ENCODE results near the gene LAMB2.

DNA sequence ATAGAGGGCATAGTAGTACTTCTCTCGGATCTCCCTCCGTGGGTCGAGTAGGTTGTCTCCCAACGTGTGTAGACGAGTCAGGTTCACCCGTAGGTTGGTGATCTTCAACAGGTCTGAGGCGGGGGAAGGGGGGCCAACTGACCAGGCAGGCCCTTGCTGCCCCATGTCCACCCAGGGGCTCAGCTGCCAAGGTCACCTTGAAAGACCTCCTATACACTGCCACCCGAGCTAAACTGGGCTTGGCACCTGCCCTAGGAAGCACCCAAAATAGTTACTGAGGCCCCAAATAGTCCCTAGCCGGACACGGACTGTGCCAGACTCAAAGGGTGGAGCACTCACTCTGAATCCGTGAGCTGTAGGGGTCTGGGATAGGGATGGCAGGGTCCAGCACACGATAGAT is 1.8 kb downstream of the LAMB2 start:
- TF ChIP-seq, protein P1, sequence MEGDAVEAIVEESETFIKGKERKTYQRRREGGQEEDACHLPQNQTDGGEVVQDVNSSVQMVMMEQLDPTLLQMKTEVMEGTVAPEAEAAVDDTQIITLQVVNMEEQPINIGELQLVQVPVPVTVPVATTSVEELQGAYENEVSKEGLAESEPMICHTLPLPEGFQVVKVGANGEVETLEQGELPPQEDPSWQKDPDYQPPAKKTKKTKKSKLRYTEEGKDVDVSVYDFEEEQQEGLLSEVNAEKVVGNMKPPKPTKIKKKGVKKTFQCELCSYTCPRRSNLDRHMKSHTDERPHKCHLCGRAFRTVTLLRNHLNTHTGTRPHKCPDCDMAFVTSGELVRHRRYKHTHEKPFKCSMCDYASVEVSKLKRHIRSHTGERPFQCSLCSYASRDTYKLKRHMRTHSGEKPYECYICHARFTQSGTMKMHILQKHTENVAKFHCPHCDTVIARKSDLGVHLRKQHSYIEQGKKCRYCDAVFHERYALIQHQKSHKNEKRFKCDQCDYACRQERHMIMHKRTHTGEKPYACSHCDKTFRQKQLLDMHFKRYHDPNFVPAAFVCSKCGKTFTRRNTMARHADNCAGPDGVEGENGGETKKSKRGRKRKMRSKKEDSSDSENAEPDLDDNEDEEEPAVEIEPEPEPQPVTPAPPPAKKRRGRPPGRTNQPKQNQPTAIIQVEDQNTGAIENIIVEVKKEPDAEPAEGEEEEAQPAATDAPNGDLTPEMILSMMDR (IDR thresholded peaks at IDR 0.05; ENCODE audit: low read depth, low read length) = no peak
- TF ChIP-seq EZH2phosphoT487 (IDR thresholded peaks at IDR 0.05; ENCODE audit: low read depth) = no peak

Data from OCI-LY3 (cell line).